Measurements from ENCODE around the gene MACROD2.
A peak's percentile ranks its signal among the peaks of the same experiment; 100 is the strongest.

MACROD2 gene

GRCh38 chr20:14470977-14471661 lies 475.8 kb downstream of the MACROD2 start:
- DNase-seq (ENCODE audit: low spot score), result no peak

GRCh38 chr20:14477125-14477524 lies 481.8 kb downstream of the MACROD2 start:
- peak; percentile 93 for DNase-seq (ENCODE audit: low spot score)

GRCh38 chr20:14478126-14478525 lies 482.8 kb downstream of the MACROD2 start:
- DNase-seq (ENCODE audit: low spot score), result no peak

- peak; percentile 50 for DNase-seq (ENCODE audit: low spot score)
Measured at GRCh38 chr20:14481863-14482262, 486.5 kb downstream of the MACROD2 start.

GRCh38 chr20:14488212-14488611 lies 492.9 kb downstream of the MACROD2 start:
- DNase-seq (ENCODE audit: low spot score), result no peak

GRCh38 chr20:14488756-14489479 lies 493.6 kb downstream of the MACROD2 start:
- no peak for DNase-seq (ENCODE audit: low spot score)

- DNase-seq (ENCODE audit: low spot score), result no peak
Measured at GRCh38 chr20:14489544-14489943, 494.2 kb downstream of the MACROD2 start.

GRCh38 chr20:14491436-14491835 lies 496.1 kb downstream of the MACROD2 start:
- DNase-seq (ENCODE audit: low spot score), result no peak

GRCh38 chr20:14493408-14493807 lies 498.1 kb downstream of the MACROD2 start:
- DNase-seq (ENCODE audit: low spot score), result no peak

- DNase-seq (ENCODE audit: low spot score), result peak; percentile 11
Measured at GRCh38 chr20:14494355-14494754, 499.0 kb downstream of the MACROD2 start.

- peak; percentile 29 for DNase-seq (ENCODE audit: low spot score)
Measured at GRCh38 chr20:14495066-14495465, 499.8 kb downstream of the MACROD2 start.

- DNase-seq (ENCODE audit: low spot score), result no peak
Measured at GRCh38 chr20:14497004-14497403, 501.7 kb downstream of the MACROD2 start.

- DNase-seq (ENCODE audit: low spot score), result peak; percentile 39
Measured at GRCh38 chr20:14498772-14499171, 503.5 kb downstream of the MACROD2 start.

GRCh38 chr20:14505476-14505875 lies 510.2 kb downstream of the MACROD2 start:
- DNase-seq (ENCODE audit: low spot score), result no peak

GRCh38 chr20:14507711-14508110 lies 512.4 kb downstream of the MACROD2 start:
- no peak for DNase-seq (ENCODE audit: low spot score)

GRCh38 chr20:14510341-14510740 lies 515.0 kb downstream of the MACROD2 start:
- no peak for DNase-seq (ENCODE audit: low spot score)

GRCh38 chr20:14512839-14513238 lies 517.5 kb downstream of the MACROD2 start:
- no peak for DNase-seq (ENCODE audit: low spot score)

- DNase-seq (ENCODE audit: low spot score), result no peak
Measured at GRCh38 chr20:14518648-14519047, 523.3 kb downstream of the MACROD2 start.

- peak; percentile 28 for DNase-seq (ENCODE audit: low spot score)
Measured at GRCh38 chr20:14521016-14521415, 525.7 kb downstream of the MACROD2 start.

- peak; percentile 75 for DNase-seq (ENCODE audit: low spot score)
Measured at GRCh38 chr20:14521436-14521835, 526.1 kb downstream of the MACROD2 start.

GRCh38 chr20:14522595-14522994 lies 527.3 kb downstream of the MACROD2 start:
- no peak for DNase-seq (ENCODE audit: low spot score)

GRCh38 chr20:14523090-14523489 lies 527.8 kb downstream of the MACROD2 start:
- DNase-seq (ENCODE audit: low spot score), result peak; percentile 60

- DNase-seq (ENCODE audit: low spot score), result no peak
Measured at GRCh38 chr20:14525426-14525825, 530.1 kb downstream of the MACROD2 start.

- no peak for DNase-seq (ENCODE audit: low spot score)
Measured at GRCh38 chr20:14526891-14527290, 531.6 kb downstream of the MACROD2 start.

Measured in kidney tubule cell (primary cell).